Trophoblast cell (in vitro differentiated cells and primary cell): ENCODE results near the gene AHNAK2.
"Not testable (repeated sequence)": the region's sequence is repeated elsewhere in the genome, so short reads cannot be mapped to it uniquely, and the experiment has no call there.

ENCODE experiments used
- DNase-seq, 2 donors: peaks; one replicate each; pipeline ENCODE4 v3.0.0-alpha.2; 2016
- H2AFZ ChIP-seq: 2 replicates; pipeline ENCODE4 v1.6.1; 2013; ENCODE audit warnings: low read length, moderate library complexity, mild to moderate bottlenecking; ENCODE audit not compliant: insufficient read depth, poor library complexity
- H2AK5ac ChIP-seq: 2 replicates; pipeline ENCODE4 v1.6.1; 2013; ENCODE audit warnings: mild to moderate bottlenecking, low read length
- H2BK120ac ChIP-seq: 2 replicates; pipeline ENCODE4 v1.6.1; 2013; ENCODE audit warnings: low read length, mild to moderate bottlenecking, moderate library complexity; ENCODE audit not compliant: insufficient read depth, poor library complexity
- H2BK12ac ChIP-seq: 2 replicates; pipeline ENCODE4 v1.6.1; 2013; ENCODE audit warnings: mild to moderate bottlenecking, low read length, moderate library complexity
- H2BK5ac ChIP-seq: 2 replicates; pipeline ENCODE4 v1.6.1; 2013; ENCODE audit warnings: low read length, low read depth, moderate library complexity, mild to moderate bottlenecking; ENCODE audit not compliant: poor library complexity
- H3K14ac ChIP-seq: 2 replicates; pipeline ENCODE4 v1.6.1; 2013; ENCODE audit warnings: mild to moderate bottlenecking, low read length
- H3K18ac ChIP-seq: 2 replicates; pipeline ENCODE4 v1.6.1; 2013; ENCODE audit warnings: mild to moderate bottlenecking, low read length
- H3K23ac ChIP-seq: 2 replicates; pipeline ENCODE4 v1.6.1; 2013; ENCODE audit warnings: low read length
- H3K27ac ChIP-seq: 2 replicates; pipeline ENCODE4 v1.5.1; 2013; ENCODE audit warnings: low read depth, mild to moderate bottlenecking, inconsistent platforms, low read length, moderate library complexity
- H3K27me3 ChIP-seq: 2 replicates; pipeline ENCODE4 v1.6.1; 2013; ENCODE audit warnings: inconsistent platforms, mild to moderate bottlenecking, low read length, moderate library complexity; ENCODE audit not compliant: insufficient read depth
- H3K36me3 ChIP-seq, 2 experiments: 1 replicate in 1 of 2; 2 replicates in 1 of 2; pipeline ENCODE4 v1.6.1; 2013; ENCODE audit warnings: low read length in 2 of 2, mild to moderate bottlenecking in 2 of 2, moderate library complexity in 1 of 2; ENCODE audit not compliant: insufficient read depth in 2 of 2, control insufficient read depth in 1 of 2
- H3K4ac ChIP-seq: 2 replicates; pipeline ENCODE4 v1.6.1; 2013; ENCODE audit warnings: low read depth, mild to moderate bottlenecking, low read length, moderate library complexity
- H3K4me1 ChIP-seq, 2 experiments: 1 replicate in 1 of 2; 2 replicates in 1 of 2; pipeline ENCODE4 v1.6.1; 2013; ENCODE audit warnings: low read length in 2 of 2, mild to moderate bottlenecking in 2 of 2, moderate library complexity in 1 of 2; ENCODE audit not compliant: insufficient read depth in 2 of 2, control insufficient read depth in 1 of 2
- H3K4me2 ChIP-seq: 2 replicates; pipeline ENCODE4 v1.6.1; 2013; ENCODE audit warnings: inconsistent platforms, mild to moderate bottlenecking, low read length, moderate library complexity
- H3K4me3 ChIP-seq: 2 replicates; pipeline ENCODE4 v1.5.1; 2013; ENCODE audit warnings: mild to moderate bottlenecking, low read depth, low read length, inconsistent platforms
- H3K79me1 ChIP-seq: one replicate; pipeline ENCODE4 v1.6.1; 2013; ENCODE audit warnings: low read length
- H3K79me2 ChIP-seq: 2 replicates; pipeline ENCODE4 v1.6.1; 2013; ENCODE audit warnings: low read length, mild to moderate bottlenecking; ENCODE audit not compliant: control insufficient read depth, insufficient read depth, poor library complexity
- H3K9ac ChIP-seq: 2 replicates; pipeline ENCODE4 v1.6.1; 2013; ENCODE audit warnings: mild to moderate bottlenecking, low read length
- H3K9me3 ChIP-seq: 2 replicates; pipeline ENCODE4 v1.6.1; 2013; ENCODE audit warnings: low read depth, mild to moderate bottlenecking, control low read depth, inconsistent platforms, low read length; ENCODE audit not compliant: insufficient read depth
- H4K12ac ChIP-seq: 2 replicates; pipeline ENCODE4 v1.6.1; 2013; ENCODE audit warnings: low read depth, mild to moderate bottlenecking, low read length, moderate library complexity
- H4K8ac ChIP-seq: 2 replicates; pipeline ENCODE4 v1.6.1; 2013; ENCODE audit warnings: low read depth, mild to moderate bottlenecking, low read length, moderate library complexity
- H4K91ac ChIP-seq: one replicate; pipeline ENCODE4 v1.6.1; 2013; ENCODE audit warnings: low read depth, mild to moderate bottlenecking, low read length, moderate library complexity
- WGBS: extraction: QIAGEN DNeasy Blood & Tissue Kit; methylation state at CpG from one replicate; pipeline ENCODE4 v1.1.7; 2013; ENCODE audit warnings: missing lambda C conversion rate; ENCODE audit not compliant: insufficient read length, insufficient coverage; ENCODE audit errors: extremely low coverage; 5-methylcytosine and 5-hydroxymethylcytosine counted together

AHNAK2 gene

GRCh38 chr14:104948736-104949031 lies 29.5 kb downstream of the AHNAK2 start:
- Histone ChIP-seq H2AFZ (no peak overlapping the region), H3K79me1 (no peaks in the 10 kb centered on the region), H3K14ac (no peak overlapping the region), H4K91ac (no peak overlapping the region), H3K23ac (no peak overlapping the region), H3K9me3 (peaks cover 28% of the 10 kb centered on the region), H3K4me1 (no peaks in the 10 kb centered on the region), H3K18ac (no peak overlapping the region), H3K79me2 (no peaks in the 10 kb centered on the region), H3K4ac (no peak overlapping the region), H4K8ac (no peak overlapping the region), H3K4me2 (no peak overlapping the region), H2AK5ac (no peak overlapping the region), H3K9ac (no peak overlapping the region), H3K27ac (no peak overlapping the region), H2BK12ac (no peak overlapping the region), H3K4me3 (no peak overlapping the region), H2BK5ac (no peak overlapping the region), H3K27me3 (no peaks in the 10 kb centered on the region), H4K12ac (no peak overlapping the region), H3K36me3 (no peaks in the 10 kb centered on the region), H2BK120ac (no peak overlapping the region)
- no CpG with 5 or more reads among the region's 11 CpGs for WGBS
- no peak for DNase-seq

GRCh38 chr14:104947881-104948735 lies 30.1 kb downstream of the AHNAK2 start:
- not testable (repeated sequence) for H2AK5ac ChIP-seq, H3K27me3 ChIP-seq, H3K4me2 ChIP-seq, H3K4me3 ChIP-seq, H3K36me3 ChIP-seq, H3K4ac ChIP-seq, H3K27ac ChIP-seq, H3K79me2 ChIP-seq, H3K14ac ChIP-seq, H3K23ac ChIP-seq, H3K4me1 ChIP-seq, H3K79me1 ChIP-seq, H4K91ac ChIP-seq, H4K12ac ChIP-seq, H2AFZ ChIP-seq, H2BK120ac ChIP-seq, H2BK12ac ChIP-seq, DNase-seq, H3K9ac ChIP-seq, H3K18ac ChIP-seq, H4K8ac ChIP-seq, H2BK5ac ChIP-seq
- no CpG with 5 or more reads among the region's 35 CpGs for WGBS
- H3K9me3 ChIP-seq: peaks cover 29% of the 10 kb centered on the region

GRCh38 chr14:104947201-104947600 lies 31.0 kb downstream of the AHNAK2 start:
- H3K23ac ChIP-seq, H3K14ac ChIP-seq, H2AK5ac ChIP-seq, H3K36me3 ChIP-seq, H3K4me2 ChIP-seq, H3K4me3 ChIP-seq, H4K8ac ChIP-seq, H3K79me2 ChIP-seq, H2BK12ac ChIP-seq, H3K9ac ChIP-seq, H2AFZ ChIP-seq, H4K12ac ChIP-seq, H2BK120ac ChIP-seq, H3K27ac ChIP-seq, H3K27me3 ChIP-seq, DNase-seq, H4K91ac ChIP-seq, H3K4ac ChIP-seq, H3K18ac ChIP-seq, H3K79me1 ChIP-seq, H2BK5ac ChIP-seq, H3K4me1 ChIP-seq: not testable (repeated sequence)
- WGBS: no CpG with 5 or more reads among the region's 13 CpGs
- peaks cover 30% of the 10 kb centered on the region for H3K9me3 ChIP-seq

- H3K4me1 ChIP-seq, H2BK12ac ChIP-seq, H2AFZ ChIP-seq, H3K4me2 ChIP-seq, H3K79me1 ChIP-seq, H3K27ac ChIP-seq, H4K8ac ChIP-seq, H3K79me2 ChIP-seq, H4K12ac ChIP-seq, H3K4ac ChIP-seq, H2AK5ac ChIP-seq, H3K18ac ChIP-seq, H2BK5ac ChIP-seq, H2BK120ac ChIP-seq, H3K4me3 ChIP-seq, H3K14ac ChIP-seq, H3K36me3 ChIP-seq, H3K9ac ChIP-seq, DNase-seq, H3K27me3 ChIP-seq, H4K91ac ChIP-seq, H3K23ac ChIP-seq: not testable (repeated sequence)
- WGBS: no CpG with 5 or more reads among the region's 43 CpGs
- peaks cover 33% of the 10 kb centered on the region for H3K9me3 ChIP-seq
Observed at GRCh38 chr14:104945986-104946965, 31.9 kb downstream of the AHNAK2 start.
